Forelimb muscle (tissue), 1 donor: Measurements from ENCODE around the gene APOBEC3H. TPM values are rescaled to one million over a fixed set of nuclear protein-coding genes. Genes with fewer than 3 reads are reported as not detected.

ENCODE experiments used
- DNase-seq: peaks from one replicate; pipeline ENCODE4 v3.0.0-alpha.2; 2013; ENCODE audit warnings: low read depth
- polyA plus RNA-seq: library from polyadenylated mRNA; unstranded; fragments of 120-200 nt; gene quantifications from one replicate; pipeline ENCODE4 v1.2.1, GENCODE V29; 2013; ENCODE audit not compliant: insufficient read length

APOBEC3H gene
- polyA plus RNA-seq, 1 donor: not detected

- no peak for DNase-seq
Measured at GRCh38 chr22:39110631-39111561, 13.9 kb downstream of the APOBEC3H start.

DNA sequence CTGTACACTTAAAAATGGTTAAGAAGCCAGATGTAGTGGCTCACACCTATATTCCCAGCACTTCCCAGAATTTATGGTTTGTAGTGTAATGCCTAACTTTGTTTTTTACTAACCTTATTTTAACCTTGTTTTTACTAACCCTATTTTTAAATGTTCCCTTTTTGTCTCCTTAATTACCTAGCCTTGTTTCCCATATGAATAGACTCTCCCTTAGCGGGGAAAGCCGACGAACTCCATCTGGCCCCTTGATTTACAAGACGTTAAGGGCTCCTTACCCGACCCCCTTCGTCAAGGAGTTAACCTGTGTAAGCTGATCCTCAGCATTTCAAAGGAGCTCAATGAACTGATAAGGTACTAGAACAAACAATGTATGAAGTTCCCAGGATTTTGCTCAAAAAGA is 17.1 kb downstream of the APOBEC3H start:
- DNase-seq: no peak

DNA sequence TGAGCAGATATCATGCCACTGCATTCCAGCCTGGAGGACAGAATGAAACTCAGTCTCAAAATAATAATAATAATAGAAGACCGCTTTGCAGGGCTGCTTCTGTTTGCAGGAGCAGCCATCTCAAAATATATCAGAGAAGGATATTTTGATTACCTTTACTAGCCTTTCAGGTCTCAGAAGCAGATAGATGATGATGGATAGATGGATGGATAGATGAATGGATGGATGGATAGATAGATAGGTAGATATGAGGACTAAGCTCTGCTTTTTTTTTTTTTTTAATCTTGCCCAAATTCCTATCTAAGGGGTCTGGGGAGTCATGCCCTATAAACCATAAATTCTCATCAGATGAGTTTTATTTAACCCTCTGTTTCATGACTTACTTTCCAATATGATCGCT is 18.5 kb downstream of the APOBEC3H start:
- DNase-seq: no peak

DNA sequence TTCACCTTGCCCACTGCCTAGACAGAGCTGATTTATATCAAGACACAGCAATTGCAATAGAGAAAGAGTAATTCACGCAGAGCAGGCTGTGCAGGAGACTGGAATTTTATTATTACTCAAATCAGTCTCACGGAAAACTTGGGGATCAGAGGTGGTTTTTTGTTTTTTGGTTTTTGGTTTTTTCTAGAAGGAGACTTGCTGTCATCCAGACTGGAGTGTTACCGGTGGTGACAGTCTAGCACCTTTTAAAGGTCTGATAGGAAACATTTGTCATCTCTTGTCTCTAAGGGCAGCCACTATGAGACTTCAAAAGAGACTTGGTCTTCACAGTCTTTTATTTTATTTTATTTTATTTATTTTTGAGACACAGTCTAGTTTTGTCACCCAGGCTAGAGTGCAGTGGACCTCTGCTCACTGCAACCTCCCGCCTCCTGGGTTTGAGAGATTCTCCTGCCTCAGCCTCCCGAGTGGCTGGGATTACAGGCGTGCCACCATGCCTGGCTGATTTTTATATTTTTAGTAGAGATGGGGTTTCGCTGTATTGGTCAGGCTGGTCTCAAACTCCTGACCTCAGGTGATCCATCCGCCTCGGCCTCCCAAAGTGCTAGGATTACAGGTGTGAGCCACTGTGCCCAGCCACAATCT is 19.1 kb downstream of the APOBEC3H start:
- no peak for DNase-seq

DNA sequence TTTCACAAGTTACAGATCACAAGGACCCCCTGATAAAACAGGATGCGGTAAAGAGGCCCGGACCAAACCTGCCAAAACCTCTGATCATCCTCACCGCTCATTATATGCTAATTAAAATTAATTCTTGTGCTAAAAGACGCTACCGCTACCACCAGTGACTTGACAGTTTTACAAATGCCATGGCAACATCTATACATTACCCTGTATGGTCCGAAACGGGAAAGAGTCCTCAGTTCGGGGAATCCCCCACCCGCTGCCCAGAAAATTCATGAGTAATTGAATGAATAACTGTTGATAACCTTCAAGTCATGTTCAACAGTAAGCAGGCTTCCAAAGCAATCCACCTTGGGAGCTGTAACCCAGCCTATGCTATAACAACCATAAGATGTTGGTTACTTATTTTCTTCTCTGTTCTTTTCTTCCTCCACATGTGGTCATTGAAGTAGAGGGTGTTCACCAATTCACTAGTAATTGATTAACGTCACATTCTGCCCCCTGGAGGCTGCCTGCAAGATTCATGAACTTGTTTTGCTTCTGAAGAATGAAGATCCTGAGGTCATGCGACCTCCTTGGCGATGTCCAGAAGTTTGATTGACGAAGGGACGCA is 20.6 kb downstream of the APOBEC3H start:
- DNase-seq: no peak

- no peak for DNase-seq
Measured at GRCh38 chr22:39120983-39121382, 23.9 kb downstream of the APOBEC3H start.

DNA sequence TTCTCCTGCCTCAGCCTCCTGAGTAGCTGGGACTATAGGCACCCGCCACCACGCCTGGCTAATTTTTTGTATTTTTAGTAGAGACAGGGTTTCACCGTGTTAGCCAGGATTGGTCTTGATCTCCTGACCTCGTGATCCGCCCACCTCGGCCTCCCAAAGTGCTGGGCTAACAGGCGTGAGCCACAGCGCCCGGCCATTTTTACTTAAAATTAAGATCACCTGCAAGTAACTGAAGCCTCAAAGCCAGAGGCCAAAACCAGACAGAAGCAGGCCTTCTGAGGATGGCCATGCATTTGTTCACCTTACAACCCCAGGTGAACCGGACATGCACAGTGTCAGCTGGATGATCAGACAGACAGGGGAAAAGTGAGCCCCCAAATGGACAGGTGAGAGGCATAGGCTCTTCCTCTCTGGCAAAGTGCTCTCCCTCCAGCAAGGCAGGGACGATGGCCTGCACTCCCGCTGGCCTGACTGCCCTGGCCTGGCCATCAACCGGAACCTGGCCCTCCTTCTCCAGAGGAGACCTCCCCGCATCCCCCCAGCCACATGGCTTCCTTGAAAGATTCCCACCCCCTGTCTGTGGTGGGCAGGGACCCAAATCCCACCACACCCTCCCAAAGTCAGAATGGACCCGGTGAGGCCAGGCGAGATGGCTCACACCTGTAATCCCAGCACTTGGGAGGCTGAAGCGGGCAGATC is 25.9 kb downstream of the APOBEC3H start:
- no peak for DNase-seq

GRCh38 chr22:39123751-39124581 is 26.9 kb downstream of the APOBEC3H start:
- no peak for DNase-seq

GRCh38 chr22:39125622-39126021 is 28.6 kb downstream of the APOBEC3H start:
- DNase-seq: no peak

- DNase-seq: no peak
Measured at GRCh38 chr22:39128508-39128907, 31.5 kb downstream of the APOBEC3H start.

DNA sequence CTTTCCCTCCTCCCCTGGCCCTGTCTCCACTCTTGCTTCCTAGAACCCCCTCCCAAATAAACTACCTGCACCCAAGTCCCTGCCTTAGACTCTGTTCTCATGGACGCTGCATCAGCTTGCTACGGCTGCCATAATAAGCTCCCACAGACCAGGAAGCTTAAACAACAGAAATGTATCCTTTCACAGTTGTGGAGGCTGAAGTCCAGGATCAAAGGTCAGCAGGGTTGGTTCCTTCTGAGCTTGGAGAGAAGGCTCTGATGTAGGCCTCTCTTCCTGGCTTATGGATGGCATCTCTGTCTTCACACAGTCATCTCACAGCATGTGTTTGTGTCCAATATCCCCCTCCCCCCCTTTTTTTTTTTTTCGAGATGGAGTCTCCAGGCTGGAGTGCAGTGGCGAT is 32.0 kb downstream of the APOBEC3H start:
- DNase-seq: no peak

GRCh38 chr22:39129746-39130145 is 32.7 kb downstream of the APOBEC3H start:
- no peak for DNase-seq

GRCh38 chr22:39130152-39130704 is 33.2 kb downstream of the APOBEC3H start:
- DNase-seq: no peak

GRCh38 chr22:39130892-39131855 is 34.1 kb downstream of the APOBEC3H start:
- no peak for DNase-seq

GRCh38 chr22:39132281-39132680 is 35.2 kb downstream of the APOBEC3H start:
- DNase-seq: no peak

DNA sequence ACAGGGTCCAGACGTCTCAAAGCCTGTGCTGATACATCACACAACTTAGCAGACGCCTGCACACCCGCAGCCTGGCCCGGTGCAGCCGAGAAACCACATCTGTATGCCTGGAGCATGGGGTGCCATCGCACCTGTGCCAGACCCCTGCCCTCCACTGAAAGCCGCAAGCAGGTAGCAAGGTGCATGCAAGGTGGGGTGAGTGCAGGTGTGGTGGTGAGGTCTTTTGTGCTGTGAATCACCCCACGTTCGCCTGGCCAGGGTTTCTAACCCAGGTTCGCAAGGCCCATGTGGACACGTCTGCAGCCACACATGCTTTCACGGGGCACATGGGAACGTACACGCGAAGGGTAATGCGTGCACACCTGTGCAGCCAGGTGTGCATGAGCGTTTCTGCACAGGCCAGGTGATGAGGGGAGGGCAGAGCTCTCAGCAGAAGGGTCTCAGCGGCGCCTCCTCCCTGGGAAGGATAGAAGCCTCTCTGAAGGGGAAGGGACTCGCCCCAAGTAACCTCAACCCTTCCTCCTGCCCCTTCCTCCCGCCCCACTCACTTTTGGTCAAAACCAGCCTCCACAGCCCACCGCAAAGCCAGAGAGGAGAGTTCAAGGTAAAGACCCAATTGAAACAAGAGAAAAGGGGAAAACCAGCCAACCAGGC is 36.0 kb downstream of the APOBEC3H start:
- DNase-seq: no peak

GRCh38 chr22:39133871-39134270 is 36.8 kb downstream of the APOBEC3H start:
- no peak for DNase-seq

- no peak for DNase-seq
Measured at GRCh38 chr22:39134366-39135091, 37.5 kb downstream of the APOBEC3H start.
